Gastroesophageal sphincter (tissue), 3 donors: Measurements from ENCODE around the gene MTUS2.

Source experiments
- CTCF ChIP-seq, 4 experiments: fragments of 200-600 bp in 2 of 4; fragments of 450-650 bp in 2 of 4; sonication (generic) in 1 of 4; IDR thresholded peaks; one replicate each; pipeline ENCODE4 v1.5.1; 2017 to 2019; ENCODE audit warnings: antibody characterized with exemption in 4 of 4, mild to moderate bottlenecking in 2 of 4, moderate library complexity in 2 of 4
- POLR2A ChIP-seq, 2 donors: fragments of 450-650 bp; IDR thresholded peaks; one replicate each; pipeline ENCODE4 v1.6.1; 2017; ENCODE audit warnings: antibody characterized with exemption in 2 of 2, mild to moderate bottlenecking in 2 of 2, moderate library complexity in 1 of 2
- POLR2AphosphoS5 ChIP-seq: sonication (generic); formaldehyde crosslinking; IDR thresholded peaks from one replicate; pipeline ENCODE4 v1.6.1; 2017; ENCODE audit warnings: antibody characterized with exemption

GRCh38 chr13:28875846-28876615 lies 55.9 kb downstream of the MTUS2 start:
- TF ChIP-seq CTCF (IDR thresholded peaks at IDR 0.05) (no peak), POLR2AphosphoS5 (no peak), POLR2A (IDR thresholded peaks at IDR 0.05) (no peak)
